GM19455 (cell line): Measurements from ENCODE around the gene CSTF1.
"Not testable (repeated sequence)": the region's sequence is repeated elsewhere in the genome, so short reads cannot be mapped to it uniquely, and the experiment has no call there.

Source experiments
- ATAC-seq: cut with Tn5 transposase; IDR thresholded peaks from one replicate; pipeline ENCODE4 v1.9.1; 2021; ENCODE audit not compliant: unreplicated experiment

CSTF1 gene

DNA sequence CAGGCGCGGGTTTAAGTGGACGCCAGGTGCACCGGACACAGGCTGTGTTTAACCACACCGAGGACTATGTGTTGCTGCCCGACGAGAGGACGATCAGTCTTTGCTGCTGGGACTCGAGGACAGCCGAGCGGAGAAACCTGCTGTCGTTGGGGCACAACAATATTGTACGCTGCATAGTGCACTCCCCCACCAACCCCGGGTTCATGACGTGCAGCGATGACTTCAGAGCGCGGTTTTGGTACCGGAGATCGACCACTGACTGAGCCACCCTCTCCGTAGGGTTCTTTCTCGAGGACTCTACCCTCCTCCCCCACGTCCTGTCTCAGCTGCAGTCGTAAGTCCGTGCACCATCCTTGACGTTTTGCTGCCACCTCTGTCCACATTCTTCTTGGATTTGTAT is 11.0 kb downstream of the CSTF1 start:
- no peak for ATAC-seq

DNA sequence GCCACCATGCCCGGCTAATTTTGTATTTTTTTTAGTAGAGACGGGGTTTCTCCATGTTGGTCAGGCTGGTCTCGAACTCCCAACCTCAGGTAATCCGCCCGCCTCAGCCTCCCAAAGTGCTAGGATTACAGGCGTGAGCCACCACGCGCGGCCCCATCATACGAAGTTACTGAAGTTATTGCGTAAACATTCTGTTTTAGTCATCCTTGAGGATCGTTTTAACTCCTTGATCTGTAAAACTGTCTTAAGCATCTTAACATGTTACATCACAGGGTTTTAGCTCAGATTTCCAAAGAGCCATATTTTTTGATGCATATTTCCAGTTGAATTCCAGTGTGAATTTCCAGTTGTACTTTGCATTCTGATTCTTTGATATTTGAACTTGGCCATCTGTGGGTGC is 12.9 kb downstream of the CSTF1 start:
- ATAC-seq: not testable (repeated sequence)

DNA sequence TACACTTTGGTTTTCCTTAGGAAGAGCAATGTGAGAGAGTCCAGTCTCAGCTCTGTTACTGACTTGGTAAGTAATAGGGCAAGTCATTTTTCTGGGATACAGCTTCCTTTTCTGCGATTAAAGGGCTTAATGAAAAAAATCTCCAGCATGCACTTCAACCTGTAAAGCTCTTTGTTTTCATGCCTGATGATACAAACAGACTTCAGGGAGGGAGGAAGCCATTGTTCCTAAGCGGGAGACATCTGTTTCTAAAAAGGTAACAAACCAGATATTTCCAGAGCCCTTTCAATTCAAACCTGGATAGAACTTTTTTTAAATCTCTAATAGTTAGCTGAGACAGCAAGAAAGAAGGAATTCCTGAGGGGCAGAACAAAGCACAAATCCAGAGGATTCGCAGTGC is 14.5 kb downstream of the CSTF1 start:
- no peak for ATAC-seq

DNA sequence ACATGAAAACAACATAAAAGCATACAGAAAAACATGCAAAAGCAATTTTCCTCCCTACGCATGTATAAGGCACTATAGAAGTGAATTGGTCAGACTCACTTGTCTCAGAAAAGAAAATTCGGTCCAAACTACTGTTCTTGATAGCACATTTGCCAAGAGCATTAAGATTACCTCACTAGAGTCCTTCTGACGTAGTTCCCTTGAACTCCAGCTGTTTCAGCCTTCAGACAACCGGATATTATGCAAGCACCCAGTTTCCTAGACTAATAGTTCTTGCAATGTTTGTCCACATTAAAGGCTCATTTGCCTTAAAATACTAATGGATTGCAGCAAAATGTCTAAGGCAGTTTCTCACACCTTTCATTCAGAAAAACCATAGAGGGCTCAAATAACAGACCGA is 17.1 kb downstream of the CSTF1 start:
- no peak for ATAC-seq

DNA sequence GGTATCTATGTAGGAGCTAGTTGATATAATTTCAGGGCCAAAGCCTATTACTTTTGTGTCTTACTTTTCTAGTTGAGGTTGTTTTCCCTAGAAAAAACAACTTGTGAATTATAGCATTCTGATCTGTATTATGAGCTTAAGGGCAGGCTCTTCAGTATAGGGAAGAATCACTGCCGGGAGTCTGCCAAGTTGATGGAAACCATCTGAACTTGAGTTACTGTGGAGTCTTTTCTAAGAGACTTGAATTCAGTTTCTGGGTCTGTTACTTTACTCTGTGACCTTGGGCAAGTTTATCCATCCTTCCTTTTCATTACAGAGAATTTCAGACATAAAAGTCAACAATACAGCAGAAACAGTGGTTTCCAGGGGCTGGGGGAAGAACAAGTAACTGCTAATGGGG is 17.5 kb downstream of the CSTF1 start:
- ATAC-seq: no peak

DNA sequence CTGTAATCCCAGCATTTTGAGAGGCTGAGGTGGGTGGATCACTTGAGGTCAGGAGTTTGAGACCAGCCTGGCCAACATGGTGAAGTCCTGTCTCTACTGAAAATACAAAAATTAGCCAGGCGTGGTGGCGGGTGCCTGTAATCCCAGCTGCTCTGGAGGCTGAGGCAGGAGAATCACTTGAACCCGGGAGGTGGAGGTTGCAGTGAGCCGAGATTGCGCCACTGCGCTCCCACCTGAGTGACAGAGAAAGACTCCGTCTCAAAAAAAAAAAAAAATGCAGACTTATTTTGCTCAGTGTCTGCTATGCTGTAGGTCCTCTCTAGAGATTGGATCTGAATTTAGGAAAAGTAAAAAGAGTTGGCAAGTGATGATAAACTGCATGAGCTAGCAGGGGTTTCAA is 18.8 kb downstream of the CSTF1 start:
- ATAC-seq: not testable (repeated sequence)

DNA sequence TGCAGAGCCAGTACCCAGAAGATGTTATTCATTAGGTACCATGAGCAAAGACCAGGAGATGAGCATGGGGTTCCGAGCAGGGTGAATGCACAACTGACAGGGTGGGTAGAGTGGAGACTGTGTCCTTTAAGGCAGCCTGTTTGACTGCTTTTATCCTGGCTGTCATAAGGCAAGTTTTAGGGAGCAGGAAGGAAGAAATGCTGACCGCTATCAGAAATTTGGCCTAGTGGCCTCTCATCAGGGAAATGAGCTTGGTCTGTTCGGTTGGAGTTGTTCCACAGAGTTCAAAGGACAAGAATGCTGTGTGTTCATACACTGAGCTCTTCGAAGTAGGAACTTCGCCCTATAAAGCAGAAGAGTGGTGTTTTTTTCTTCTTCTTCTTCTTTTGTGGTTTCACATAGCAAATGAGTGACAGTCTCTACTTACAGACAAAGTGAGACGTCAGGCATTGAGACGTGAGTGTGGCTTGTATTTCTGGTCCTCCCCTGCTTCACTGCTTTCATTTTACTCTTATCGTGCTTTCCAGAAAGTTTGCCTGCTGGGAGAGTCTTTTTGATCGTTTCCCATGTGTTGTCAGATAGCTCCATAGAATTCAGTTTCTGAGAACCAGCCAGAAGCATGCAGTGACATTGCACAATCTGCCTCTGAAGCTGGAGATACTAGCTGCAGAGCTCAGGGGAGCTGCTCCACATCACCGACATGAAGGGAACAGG is 19.5 kb downstream of the CSTF1 start, which contains the start of gene CASS4:
TSS of gene CASS4 (plus strand) at position 502 of the 714 bp plus-strand sequence. CDS start at position 701, 199 bp downstream.
- ATAC-seq: no peak

DNA sequence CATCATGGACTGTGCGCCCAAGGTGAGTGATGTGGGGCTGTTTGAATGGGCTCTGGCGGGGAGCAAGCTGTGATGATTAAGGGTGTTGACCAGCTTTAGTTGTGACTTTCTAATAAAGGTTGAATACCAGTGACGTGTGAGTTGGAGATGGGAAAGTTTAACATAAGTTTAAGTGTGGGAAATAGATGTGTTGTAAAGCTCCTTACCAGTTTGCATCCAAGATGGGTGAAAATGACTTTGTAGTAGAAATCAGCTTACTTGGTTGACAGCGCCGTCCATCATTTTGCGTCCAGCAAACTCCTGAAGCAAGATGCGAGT is 20.0 kb downstream of the CSTF1 start:
- ATAC-seq: no peak

DNA sequence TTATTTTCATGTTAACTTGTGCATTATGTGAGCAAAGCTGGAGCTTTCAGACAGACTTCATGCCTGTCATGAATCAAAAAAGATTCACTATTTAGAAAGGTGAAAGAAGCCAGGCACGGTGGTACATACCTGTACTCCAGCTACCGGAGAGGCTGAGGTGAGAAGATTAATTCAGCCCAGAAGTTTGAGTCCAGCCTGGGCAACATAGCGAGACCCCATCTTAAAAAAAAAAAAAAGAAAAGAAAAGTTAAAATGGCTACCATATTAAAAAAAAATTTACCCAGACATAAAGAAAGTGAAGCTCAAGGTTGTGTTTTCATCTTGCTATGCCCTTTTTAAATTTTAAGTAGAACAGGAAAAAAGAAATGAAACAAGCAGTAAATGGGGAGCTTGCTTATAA is 20.5 kb downstream of the CSTF1 start:
- no peak for ATAC-seq

DNA sequence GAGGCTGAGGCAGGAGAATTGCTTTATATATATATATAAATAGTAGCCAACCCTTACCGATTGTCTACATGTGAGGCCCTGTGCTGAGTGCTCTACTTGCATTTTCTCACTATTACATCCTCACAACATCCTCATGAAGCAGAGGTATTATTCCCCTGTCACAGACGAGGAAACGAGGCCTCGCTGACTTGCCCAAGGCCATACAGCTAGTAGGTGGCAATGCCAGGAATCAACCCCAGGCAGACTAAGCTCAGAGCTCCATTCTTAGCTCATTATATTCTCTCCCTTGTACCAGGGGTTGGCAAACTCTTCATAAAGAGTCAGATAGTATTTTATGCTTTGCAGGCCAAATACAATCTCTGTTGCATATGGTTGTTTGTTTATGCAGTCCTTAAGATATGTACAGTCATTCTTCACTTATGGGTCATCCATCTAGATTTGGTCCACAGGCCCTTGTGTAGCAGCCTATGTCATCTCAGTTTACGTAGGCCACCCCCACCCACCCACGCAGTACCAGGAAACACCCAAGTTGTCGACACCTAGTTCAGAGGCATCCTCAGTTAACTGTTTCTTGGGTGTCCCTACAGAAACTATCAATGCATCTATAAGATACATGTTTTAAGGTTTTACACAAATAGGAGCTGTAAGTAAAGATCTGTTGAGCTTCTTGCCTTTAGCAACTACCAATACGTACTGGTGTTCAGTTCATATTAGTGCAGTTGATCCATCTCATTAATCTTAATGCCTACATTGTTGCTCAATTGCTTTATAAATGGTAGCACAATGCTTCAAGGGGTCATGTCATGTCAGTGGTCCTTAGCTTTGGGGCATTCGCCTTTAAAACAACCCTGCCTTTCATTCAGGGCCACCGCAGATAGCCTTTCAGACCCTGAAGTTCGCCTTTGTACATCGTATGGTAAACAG is 22.7 kb downstream of the CSTF1 start:
- no peak for ATAC-seq

DNA sequence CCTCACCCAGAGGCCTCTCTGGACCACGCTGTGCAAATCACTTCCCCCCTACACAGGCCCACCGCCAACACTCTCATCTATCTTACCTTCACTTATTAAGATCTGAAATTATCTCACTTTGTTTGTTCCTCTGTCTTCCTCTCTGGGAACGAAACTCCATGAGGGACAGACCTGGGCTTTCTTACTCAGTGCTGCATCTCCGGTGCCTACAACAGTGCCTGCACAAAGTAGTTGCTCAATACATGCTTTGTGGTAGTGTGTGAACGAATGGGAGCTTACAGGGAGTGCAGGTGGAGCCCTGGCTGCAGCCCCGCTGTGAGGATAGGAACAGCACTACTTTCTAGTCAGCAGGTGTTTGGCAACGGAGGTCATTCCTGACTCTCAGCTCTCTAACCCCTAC is 25.0 kb downstream of the CSTF1 start:
- no peak for ATAC-seq

DNA sequence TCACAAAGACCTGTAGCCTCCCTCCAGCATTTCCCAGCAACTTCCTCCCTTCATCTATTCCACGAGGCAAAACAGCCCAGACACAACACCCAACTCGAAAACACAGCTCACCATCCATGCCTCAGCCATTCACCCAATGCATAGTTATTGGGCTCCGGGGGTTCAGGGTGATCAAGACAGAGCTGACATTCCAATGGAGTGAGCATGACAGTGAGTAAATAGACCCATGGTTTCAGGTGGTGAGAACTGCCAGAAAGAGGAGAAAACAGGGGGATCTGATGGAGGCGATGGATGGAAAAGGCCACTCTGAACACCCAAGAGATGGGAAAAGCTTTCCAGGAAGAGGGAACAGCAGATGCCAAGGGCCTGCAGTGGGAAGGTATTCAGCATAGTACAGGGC is 25.5 kb downstream of the CSTF1 start:
- ATAC-seq: no peak

DNA sequence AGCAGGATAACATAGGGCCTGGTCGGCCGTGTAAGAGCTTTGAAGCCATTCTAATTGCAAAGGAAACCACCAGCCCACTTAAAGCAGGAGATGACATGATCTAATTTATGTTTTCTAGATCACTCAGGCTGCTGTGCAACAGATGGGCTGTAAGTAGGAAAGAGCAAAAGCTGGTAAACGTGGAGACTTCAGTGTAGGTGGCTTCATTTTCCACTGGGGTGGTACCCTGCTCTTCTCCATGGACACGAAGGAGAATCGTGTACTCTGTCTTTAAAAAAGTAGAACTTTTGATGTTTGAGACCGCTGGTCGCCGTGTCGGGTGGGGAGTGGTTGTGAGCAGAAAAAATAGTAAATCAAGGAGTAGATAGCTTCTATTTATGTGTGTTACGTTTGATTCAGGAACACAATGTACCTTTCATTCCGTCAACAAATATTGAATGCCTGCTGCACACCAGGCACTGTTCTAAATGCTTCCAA is 26.0 kb downstream of the CSTF1 start:
- ATAC-seq: no peak

DNA sequence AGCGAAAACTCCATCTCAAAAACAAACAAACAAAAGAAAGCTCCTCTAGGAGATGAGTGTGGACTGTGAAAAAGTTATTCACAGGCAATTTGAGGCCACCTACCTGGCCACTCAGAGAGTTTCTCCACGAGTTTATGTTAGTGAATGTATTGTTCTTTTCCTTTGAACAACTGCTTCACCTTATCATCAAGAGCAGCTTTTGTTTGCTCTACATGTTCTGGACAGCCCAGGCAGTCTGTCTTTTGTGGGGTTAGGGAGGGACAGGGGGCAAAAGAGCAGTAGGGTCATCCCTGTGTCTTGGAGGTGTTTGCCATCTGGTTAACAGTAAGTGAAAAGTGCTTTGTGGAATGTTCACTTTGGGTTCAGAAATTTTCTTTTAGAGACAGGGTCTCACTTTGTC is 27.6 kb downstream of the CSTF1 start:
- no peak for ATAC-seq

DNA sequence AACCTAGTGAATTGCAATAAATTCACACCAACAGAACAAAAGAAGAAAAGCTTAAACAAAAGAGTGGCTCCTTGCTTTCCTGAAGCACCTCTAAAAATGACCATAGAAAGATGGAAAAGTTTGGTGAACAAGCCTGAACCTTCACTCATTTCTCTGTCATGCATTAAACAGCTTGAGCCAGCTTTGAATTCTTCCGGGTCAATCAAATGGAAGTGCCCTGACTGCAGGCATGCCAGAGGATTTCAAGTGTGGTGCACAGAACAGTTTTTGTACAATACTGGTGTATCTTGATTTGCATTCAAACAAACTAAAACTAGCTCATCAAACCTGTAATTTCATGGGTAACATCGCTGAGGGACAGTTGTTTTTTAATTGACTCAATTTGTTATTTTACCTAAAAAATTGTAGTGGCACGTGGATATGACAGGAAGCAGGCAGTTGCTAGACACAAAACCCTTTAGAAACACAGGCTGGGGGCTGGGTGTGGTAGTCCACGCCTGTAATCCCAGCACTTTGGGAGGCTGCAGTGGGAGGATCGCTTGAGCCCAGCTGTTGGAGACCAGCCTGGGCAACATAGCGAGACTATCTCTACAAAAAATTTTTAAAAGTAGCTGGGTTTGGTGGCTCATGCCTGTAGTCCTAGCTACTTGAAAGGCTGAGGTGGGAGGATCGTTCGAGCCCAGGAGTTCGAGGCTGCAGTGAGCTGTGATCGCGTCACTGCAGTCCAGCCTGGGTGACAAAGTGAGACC is 28.7 kb downstream of the CSTF1 start:
- ATAC-seq: no peak

DNA sequence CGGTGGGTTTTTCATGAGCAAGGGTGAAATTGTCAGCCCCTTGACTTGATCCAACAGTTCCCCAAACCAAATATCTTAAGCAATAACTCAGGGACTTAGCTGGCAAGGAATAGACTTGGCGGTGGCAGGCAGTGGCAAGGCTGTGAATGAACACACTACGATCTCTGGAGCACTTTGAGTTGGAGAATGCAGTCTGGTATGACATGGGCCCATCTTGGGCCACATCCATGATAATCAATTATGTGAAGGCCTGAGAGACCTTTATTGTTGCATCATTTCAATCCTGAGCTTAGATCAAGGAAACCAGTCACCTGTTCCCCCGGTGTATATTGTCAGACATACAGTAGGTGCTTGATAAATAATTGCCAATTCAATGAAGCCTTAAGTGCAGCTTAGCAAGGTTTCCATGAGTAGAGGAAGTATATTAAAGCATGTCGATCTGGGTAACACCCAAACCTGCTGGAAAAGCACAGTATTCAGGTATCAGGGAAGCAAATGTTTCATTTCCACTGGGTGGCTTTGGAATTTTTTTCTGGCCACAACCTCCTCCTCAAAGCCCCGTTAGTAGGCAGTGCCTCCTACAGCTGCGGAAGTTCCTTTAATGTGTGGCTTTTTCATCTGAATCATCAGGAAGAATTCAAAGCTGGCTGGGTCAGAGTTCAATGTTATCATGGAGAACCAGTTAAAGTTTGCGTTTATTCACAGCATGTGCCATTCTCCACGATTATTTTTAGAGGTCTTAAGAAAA is 29.8 kb downstream of the CSTF1 start:
- no peak for ATAC-seq

DNA sequence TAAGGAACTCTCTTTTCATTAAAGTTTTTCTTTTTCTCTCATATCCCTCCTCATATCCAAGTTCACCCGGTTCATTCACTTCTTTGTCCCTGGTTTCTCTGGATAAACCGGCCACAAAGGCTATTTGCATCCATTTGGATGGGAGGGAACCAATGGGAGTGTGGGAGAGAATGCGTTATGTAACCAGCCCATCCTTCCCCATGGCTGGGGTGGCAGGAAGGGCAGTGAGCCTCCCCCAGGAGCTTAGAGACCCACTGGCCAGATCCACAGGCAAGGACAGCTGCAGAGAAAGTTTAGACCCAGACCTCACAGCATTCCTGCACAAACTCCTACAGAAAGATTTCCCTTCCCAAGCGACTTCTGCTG is 30.4 kb downstream of the CSTF1 start:
- ATAC-seq: no peak

DNA sequence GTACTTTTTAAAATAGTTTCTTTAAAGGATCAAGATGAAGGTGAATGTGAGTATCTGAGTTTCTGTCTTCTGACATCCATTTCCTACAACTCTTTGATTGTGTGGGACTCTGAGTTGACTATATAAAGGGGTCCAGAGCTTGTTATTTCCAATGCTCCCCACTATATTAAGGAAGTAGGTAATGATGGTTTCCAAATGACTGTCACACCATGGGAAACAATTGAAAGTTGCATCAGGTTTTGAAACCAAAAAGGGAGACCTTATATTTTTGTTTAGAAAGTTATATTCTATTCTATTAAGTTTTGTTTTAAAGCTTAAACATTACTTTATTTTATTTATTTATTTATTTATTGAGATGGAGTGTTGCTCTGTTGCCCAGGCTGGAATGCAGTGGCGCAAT is 30.8 kb downstream of the CSTF1 start:
- ATAC-seq: no peak

DNA sequence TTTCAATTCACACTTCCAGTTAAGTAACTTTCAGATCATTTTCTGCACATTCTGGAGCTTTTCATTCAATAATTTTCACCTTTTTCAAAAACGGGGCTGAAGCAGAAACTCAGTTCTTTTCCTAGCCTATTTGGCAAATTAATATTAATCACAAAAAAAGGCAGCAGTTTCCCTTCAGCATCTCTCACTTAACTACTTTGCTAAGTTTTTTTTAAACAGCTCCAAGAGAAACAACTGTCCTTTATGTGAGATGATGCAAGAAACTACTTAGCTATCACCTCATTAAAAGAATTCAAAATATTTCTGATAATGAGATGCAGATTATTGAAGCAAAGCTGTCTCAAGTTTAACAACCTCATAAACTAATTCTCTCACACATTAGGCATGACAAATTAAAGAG is 31.4 kb downstream of the CSTF1 start:
- no peak for ATAC-seq

DNA sequence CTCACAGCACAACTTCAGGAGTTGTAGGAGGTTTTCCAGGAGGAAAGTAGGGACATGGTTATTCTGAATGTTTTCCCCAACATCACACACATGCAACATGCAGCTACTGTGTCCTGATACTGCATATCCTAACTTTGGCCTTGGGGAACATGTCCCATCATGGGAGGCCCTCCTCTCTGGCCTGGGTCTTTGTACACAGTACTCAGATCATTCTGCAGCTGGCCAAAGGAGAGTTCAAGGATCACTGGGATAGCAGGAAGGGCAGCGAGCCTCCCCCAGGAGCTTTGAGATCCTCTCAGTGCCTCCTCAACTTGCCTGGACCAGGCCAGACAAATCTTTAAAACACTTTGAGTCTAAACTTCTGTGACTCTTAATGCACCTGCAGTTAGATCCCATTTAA is 32.5 kb downstream of the CSTF1 start:
- ATAC-seq: no peak

DNA sequence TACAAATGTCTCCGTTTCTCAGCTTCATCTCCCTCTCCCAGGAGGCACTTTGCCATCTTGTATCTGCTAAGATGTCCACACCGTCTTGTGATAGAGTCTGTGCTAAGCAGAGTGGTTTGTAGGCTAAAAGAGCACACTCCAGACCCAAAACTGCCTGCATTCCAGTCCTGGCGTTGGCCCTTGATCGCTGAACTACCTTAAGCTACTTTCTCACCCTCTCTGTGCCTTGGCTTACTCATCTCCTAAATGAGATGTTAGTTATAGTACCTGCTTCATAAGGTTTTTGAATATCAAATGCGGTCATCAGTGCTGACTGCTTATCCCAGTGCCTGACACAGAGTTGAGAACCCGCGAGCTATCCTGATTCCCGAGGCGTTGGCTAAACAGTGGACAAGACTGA is 33.6 kb downstream of the CSTF1 start:
- no peak for ATAC-seq
